NCI-H82 treated with DMSO at 0.1 percent for 48 hours (cell line): ENCODE results near the gene IL15RA.
"Not testable (repeated sequence)": the region's sequence is repeated elsewhere in the genome, so short reads cannot be mapped to it uniquely, and the experiment has no call there.

ENCODE experiments used
- DNase-seq: peaks from one replicate; lab custom pipeline; 2025; ENCODE audit not compliant: unreplicated experiment; lab: John Stamatoyannopoulos, UW

The IL15RA gene

GRCh38 chr10:5970527-5970926 is 6.8 kb downstream of the IL15RA start:
- DNase-seq: no peak

GRCh38 chr10:5970066-5970465 is 7.3 kb downstream of the IL15RA start:
- no peak for DNase-seq

GRCh38 chr10:5968681-5969453 is 8.5 kb downstream of the IL15RA start:
- DNase-seq: no peak

GRCh38 chr10:5968037-5968680 is 9.2 kb downstream of the IL15RA start:
- no peak for DNase-seq

GRCh38 chr10:5965266-5965665 is 12.1 kb downstream of the IL15RA start:
- no peak for DNase-seq

- no peak for DNase-seq
These were observed 12.6 kb downstream of the IL15RA start for GRCh38 chr10:5964736-5965135.

GRCh38 chr10:5963591-5963990 is 13.8 kb downstream of the IL15RA start:
- DNase-seq: no peak

- DNase-seq: no peak
These were observed 14.3 kb downstream of the IL15RA start for GRCh38 chr10:5963071-5963470.

- not testable (repeated sequence) for DNase-seq
These were observed 14.9 kb downstream of the IL15RA start for GRCh38 chr10:5962358-5962940.

GRCh38 chr10:5961405-5962100 is 15.8 kb downstream of the IL15RA start:
- no peak for DNase-seq

- not testable (repeated sequence) for DNase-seq
These were observed 16.4 kb downstream of the IL15RA start for GRCh38 chr10:5960973-5961275.

GRCh38 chr10:5960070-5960972 is 17.0 kb downstream of the IL15RA start:
- no peak for DNase-seq

- no peak for DNase-seq
These were observed 17.7 kb downstream of the IL15RA start for GRCh38 chr10:5959581-5960069.

GRCh38 chr10:5959142-5959541 is 18.2 kb downstream of the IL15RA start:
- DNase-seq: no peak

GRCh38 chr10:5958675-5959074 is 18.7 kb downstream of the IL15RA start:
- DNase-seq: no peak

GRCh38 chr10:5958077-5958476 is 19.3 kb downstream of the IL15RA start:
- DNase-seq: no peak

GRCh38 chr10:5956146-5956936 is 21.0 kb downstream of the IL15RA start:
- no peak for DNase-seq

- no peak for DNase-seq
These were observed 23.7 kb downstream of the IL15RA start for GRCh38 chr10:5953676-5954075.

GRCh38 chr10:5952731-5953385 is 24.5 kb downstream of the IL15RA start:
- DNase-seq: no peak
